Measurements from ENCODE around the gene NLN.
"Not testable (repeated sequence)": the region's sequence is repeated elsewhere in the genome, so short reads cannot be mapped to it uniquely, and the experiment has no call there.

Gene NLN

DNA sequence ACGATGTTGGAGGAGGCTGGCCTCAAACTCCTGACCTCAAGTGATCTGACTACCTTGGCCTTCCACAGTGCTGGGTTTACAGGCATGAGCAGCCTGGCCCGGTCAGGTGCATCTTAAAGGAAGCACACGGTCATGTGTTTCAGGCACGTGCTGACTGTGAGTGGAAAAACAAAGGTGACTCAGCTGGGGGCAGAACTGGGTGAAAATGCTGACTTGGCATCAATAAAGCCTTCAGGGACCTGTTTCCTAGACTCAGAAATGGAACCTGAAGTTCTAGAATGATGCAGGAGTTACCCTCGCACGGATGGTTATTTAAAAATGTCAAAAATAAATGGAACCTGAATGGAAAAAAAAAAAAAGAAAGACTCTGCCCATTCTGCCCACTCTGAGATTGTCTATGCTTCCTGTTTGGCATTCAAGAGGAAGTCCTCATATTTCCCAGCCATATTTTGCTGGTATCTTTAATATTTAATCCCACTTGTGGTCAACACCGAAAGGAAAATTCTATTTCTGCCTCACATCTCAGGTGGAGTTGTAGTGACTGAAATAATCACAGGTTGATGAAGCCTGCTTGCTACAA is 12.3 kb downstream of the NLN start:
- DNase-seq = not testable (repeated sequence)

- no peak for DNase-seq
Measured at GRCh38 chr5:65734921-65735320, 12.9 kb downstream of the NLN start.

GRCh38 chr5:65736011-65736410 is 14.0 kb downstream of the NLN start:
- DNase-seq = no peak

DNA sequence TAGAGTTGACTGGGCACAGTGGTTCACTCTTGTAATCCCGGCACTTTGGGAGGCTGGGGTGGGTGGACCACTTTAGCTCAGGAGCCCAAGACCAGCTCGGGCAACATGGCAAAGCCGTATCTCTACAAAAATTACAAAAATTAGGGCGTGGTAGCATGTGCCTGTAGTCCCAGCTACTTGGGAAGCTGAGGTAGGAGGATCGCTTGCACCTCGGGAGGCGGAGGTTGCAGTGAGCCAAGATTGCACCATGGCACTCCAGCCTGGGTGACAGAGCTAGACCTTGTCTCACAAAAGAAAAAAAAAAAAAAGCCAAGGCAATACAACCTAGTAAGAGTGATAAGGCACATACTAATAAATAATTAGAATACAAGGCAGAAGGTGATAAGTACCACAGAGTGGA is 15.8 kb downstream of the NLN start:
- DNase-seq = no peak

GRCh38 chr5:65738305-65738704 is 16.3 kb downstream of the NLN start:
- DNase-seq = no peak

DNA sequence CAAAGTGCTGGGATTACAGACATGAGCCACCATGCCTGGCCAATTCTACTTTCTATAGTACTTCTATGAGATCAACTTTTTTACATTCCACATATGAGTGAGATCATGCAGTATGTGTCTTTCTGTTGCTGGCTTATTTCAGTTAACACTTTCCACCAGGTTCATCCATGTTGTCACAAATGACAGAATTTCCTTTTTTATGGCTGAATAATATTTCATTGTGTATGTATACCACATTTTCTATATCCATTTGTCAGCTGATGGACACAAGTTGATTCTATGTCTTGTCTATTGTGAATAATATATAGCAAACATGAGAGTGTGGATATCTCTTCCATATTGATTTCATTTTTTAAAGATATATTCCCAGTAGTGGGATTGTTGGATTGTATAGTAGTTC is 17.2 kb downstream of the NLN start:
- DNase-seq = no peak

DNA sequence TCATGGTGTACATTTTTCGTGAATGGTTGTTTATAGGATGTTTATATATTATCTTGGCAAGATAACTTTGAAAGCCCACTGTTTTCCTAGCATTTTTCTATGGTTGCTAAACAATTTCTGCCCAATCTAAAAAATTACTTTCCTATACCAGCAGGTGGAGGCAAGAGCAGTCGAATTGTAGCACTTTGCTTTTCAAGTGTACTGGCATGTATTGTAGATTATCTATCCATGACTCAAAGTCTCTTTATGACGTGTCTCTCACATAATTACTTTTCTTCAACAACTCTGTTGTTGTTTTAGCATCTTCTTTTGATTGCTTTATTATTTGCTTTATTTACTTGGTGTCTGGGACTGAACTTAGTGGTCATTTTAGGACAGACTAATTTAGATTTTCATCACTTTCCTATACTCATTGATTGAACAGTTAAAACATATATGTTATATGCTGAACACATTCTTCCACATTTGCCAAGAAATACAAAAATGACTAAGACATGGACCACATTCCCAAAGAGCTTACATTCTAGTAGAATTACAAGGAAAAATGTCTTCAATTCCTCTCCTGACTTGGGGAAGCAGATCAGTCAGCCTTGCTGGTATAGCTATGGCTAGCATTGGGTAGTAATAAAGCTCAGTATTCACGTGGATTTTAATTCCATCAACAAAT is 20.7 kb downstream of the NLN start:
- DNase-seq = no peak

- no peak for DNase-seq
Measured at GRCh38 chr5:65749221-65749844, 27.3 kb downstream of the NLN start.

- DNase-seq = no peak
Measured at GRCh38 chr5:65749956-65750355, 28.0 kb downstream of the NLN start.

DNA sequence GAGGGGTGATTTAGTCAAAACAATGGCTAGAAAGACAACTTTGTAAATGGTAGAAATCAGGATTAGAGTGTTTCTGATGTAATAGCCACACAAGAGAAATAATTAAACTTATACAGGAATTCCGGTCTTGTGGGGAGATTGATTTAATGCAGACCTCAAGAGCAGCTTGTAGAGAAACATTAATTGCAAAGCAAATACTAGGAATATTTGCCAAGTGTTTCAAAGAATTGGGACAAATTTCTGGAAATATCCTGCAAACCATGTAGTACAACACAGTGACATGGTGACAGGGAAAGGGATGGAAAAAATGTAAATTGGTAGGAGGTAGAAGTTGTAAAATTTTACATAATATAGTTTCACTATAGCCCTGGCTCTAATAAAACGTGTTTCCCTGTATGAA is 28.9 kb downstream of the NLN start:
- no peak for DNase-seq

GRCh38 chr5:65753189-65753588 is 31.2 kb downstream of the NLN start:
- no peak for DNase-seq

DNA sequence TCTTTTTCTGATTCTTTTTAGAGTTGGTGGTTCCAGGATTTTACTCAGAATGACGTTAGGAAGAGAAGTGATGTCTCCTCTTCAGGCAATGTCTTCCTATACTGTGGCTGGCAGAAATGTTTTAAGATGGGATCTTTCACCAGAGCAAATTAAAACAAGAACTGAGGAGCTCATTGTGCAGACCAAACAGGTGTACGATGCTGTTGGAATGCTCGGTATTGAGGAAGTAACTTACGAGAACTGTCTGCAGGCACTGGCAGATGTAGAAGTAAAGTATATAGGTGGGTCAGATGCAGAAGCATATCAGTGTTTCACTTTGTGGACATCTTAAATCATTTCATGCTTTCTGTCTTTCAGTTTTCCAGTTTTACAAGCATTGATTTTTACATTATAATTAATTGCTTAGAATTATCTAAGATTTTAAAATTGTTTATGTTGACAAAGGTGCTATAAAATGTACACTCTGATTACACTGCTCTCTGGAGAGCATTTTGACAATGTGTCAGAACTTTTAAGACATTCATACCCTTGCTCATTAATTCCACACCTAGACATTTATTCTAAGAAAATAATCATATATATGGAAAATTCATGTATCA is 36.6 kb downstream of the NLN start:
- DNase-seq = no peak

DNA sequence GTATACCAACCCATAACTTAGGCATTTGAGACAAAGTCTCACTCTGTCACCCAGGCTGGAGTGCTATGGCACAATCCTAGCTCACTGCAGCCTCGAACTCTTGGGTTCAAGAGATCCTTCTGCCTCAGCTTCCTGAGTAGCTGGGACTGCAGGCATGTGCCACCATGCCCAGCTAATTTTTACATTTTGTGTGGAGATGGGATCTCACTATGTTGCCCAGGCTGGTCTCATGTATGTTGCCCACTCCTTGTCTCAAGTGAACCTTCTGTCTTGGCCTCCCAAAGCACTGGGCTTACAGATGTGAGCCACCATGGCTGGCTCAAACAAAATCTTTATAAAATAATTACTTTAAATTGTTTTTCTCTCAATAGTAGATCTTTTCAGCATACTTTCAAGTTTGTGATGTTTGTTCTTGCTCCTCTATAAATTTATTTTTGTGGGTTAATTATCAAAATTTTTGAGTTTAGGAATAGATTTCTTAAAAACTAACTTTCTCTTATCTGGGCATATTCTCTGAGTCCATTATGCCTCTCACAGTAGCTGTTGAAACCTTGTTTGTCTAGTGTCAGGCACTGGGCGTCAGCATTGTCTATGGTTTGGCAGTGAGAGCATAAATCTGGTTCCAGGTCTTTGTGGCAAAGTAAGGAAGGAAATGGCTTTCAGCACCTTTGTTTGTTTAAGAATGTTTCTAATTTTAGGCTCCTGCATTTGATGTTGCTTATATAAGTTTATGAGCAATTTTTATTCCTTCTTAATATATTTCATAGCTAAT is 38.7 kb downstream of the NLN start:
- DNase-seq = no peak

GRCh38 chr5:65762234-65762633 is 40.2 kb downstream of the NLN start:
- DNase-seq = no peak

DNA sequence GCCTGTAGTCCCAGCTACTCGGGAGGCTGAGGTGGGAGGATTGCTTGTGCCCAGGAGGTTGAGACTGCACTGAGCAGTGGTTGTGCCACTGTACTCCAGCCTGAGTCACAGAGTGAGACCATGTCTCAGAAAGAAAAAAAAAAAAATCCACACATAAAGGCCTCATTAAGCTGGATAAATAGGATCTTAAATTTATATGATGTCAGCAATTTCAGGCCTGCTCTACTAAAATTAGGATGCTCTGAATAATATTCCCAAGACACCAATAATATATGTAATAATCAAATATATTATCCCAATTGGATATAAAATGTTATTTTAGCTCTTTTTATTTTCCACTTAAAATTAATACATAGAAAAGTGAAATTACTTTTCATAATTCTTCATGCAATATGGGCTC is 43.6 kb downstream of the NLN start:
- no peak for DNase-seq

- no peak for DNase-seq
Measured at GRCh38 chr5:65766175-65766574, 44.2 kb downstream of the NLN start.

DNA sequence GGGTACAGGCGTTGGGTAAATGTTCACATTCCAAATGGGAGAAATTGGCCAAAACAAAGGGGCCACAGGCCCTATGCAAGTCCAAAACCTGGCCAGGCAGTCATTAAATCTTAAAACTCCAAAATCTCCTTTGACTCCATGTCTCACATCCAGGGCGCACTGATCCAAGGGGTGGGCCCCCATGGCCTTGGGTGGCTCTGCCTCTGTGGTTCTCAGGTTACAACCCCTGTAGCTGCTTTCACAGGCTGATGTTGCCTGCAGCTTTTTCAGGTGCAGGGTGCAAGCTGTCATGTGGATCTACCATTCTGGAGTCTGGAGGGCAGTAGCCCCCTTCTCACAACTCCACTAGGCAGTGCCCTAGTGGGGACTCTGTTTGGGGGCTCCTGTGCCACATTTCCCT is 44.8 kb downstream of the NLN start:
- no peak for DNase-seq

- no peak for DNase-seq
Measured at GRCh38 chr5:65767565-65767964, 45.6 kb downstream of the NLN start.

DNA sequence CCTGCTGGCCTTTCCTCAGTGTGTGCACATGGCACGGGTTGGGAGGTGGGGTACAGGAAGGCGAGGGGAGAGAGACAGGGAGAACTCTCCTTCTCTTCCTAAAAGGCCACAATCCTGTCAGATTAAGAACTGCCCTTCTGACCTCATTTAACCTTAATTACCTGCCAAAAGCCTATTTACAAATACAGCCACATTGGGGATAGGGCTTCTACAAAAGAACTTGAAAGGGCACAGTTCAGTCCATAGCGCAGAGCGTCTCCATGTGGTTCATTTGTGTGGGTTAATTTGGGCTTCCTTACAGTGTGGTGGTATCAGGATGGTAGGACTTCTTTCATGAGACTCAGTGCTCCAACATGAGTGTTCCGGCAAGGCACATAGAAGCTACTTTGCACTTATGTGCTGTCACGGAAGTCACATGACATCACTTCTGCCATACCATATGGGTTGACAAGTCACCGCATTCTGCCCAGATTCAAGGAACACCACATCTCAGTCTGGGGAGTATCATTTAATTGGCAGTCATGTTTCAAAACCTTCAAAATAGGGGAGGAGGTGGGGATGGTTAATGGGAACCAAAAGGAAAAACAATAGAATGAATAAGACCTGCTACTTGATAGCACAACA is 46.8 kb downstream of the NLN start:
- DNase-seq = no peak

GRCh38 chr5:65769539-65769938 is 47.5 kb downstream of the NLN start:
- no peak for DNase-seq

- no peak for DNase-seq
Measured at GRCh38 chr5:65771266-65771665, 49.3 kb downstream of the NLN start.

DNA sequence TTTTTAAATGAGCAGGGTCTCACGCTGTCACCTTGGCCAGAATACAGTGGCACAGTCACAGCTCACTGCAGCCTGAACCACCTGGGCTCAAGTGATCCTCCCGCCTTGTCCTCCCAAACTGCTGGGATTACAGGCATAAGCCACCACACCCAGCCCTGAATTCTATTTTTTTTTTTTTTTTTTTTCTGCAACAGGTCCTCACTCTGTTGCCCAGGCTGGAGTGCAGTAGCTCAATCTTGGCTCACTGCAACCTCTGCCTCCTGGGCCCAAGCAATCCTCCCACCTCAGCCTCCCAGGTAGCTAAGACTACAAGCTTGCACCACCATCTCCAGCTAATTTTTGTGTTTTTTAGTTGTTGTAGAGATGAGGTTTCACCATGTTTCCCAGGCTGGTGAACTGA is 51.0 kb downstream of the NLN start:
- DNase-seq = not testable (repeated sequence)

DNA sequence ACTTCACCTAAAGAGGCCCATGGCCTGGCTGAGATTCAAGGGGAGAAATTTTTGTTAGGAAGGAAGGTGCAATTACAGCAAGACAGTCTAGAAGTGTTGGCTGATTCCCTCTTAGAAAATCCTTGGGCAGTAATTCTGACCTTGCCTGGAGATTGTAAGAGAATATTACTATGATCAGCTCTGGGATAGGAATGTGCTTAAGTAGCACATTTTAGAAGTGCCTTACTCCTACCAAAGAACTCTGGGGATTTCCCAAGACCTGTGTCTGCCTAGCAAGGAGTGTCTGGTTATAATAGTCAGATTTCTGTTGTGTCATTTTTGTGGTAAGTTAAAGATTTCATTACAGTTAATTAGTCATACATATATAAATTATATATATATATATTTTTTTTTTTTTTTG is 52.3 kb downstream of the NLN start:
- DNase-seq = no peak

All from DMS79 (cell line).